Measurements from ENCODE around the gene ATP8A2.

Gene ATP8A2

DNA sequence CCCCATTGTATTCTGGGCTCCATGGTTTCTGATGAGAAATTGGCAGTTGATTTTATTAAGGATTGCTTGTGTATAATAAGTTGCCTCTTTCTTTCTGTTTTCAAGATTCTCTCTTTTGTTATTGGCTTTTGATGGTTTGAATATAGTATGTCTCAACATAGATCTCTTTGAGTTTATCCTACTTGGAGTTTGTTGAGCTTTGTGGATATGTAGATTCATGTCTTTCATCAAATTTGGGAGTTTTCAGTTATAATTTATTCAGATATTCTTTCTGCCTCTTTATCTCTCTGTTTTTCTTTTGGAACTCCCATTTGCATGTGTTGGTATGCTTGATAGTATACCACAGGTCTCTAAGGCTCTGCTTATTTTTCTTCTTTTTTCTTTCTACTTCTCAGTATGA is 296.6 kb downstream of the ATP8A2 start:
- Histone ChIP-seq H3K36me3 (ENCODE audit: control insufficient read depth in 5 of 5, insufficient read depth in 5 of 5, low read length in 5 of 5) (no peaks in the 10 kb centered on the region), H3K9me3 (ENCODE audit: control insufficient read depth in 5 of 5, low read length in 5 of 5) (peaks cover 0 to 22% (median 9%) of the 10 kb centered on the region in 5 donors), H3K27me3 (ENCODE audit: control insufficient read depth in 5 of 5, insufficient read depth in 4 of 5, low read length in 5 of 5) (peaks cover 0 to 2% (median 0%) of the 10 kb centered on the region in 5 donors), H3K27ac (ENCODE audit: low read depth, low read length) (no peak overlapping the region), H3K4me3 (ENCODE audit: low read depth in 1 of 5, low read length in 5 of 5) (no peak overlapping the region), H3K4me1 (ENCODE audit: control insufficient read depth in 5 of 5, insufficient read depth in 5 of 5, low read length in 5 of 5) (no peaks in the 10 kb centered on the region), H3K9ac (ENCODE audit: low read length in 5 of 5) (no peak overlapping the region)

GRCh38 chr13:25673711-25674110 is 301.9 kb downstream of the ATP8A2 start:
- Histone ChIP-seq H3K9ac (ENCODE audit: low read length in 5 of 5) (no peak overlapping the region), H3K4me1 (ENCODE audit: control insufficient read depth in 5 of 5, insufficient read depth in 5 of 5, low read length in 5 of 5) (no peaks in the 10 kb centered on the region), H3K27me3 (ENCODE audit: control insufficient read depth in 5 of 5, insufficient read depth in 4 of 5, low read length in 5 of 5) (peaks cover 0 to 2% (median 0%) of the 10 kb centered on the region in 5 donors), H3K27ac (ENCODE audit: low read depth, low read length) (no peak overlapping the region), H3K36me3 (ENCODE audit: control insufficient read depth in 5 of 5, insufficient read depth in 5 of 5, low read length in 5 of 5) (no peaks in the 10 kb centered on the region), H3K4me3 (ENCODE audit: low read depth in 1 of 5, low read length in 5 of 5) (no peak overlapping the region), H3K9me3 (ENCODE audit: control insufficient read depth in 5 of 5, low read length in 5 of 5) (peaks cover 0 to 12% (median 9%) of the 10 kb centered on the region in 5 donors)

DNA sequence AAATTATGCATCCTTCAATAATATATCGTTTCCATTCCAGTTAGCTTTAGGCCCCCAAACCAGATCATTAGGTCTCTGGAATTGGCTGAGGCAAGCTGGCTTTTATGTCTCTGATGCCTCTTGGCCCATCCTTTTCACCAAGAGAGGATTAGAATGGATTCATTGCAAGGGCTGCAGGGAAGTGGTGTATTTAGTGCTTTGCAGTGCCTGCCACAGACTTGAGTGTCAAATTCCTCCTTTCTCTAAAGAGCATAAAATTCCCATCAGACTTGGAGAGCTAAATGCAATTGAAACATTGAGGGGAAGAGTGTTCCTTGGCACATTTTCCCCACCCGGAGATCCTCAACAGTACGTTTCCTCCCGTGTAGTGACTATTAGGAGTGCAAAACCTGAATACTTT is 302.6 kb downstream of the ATP8A2 start:
- Histone ChIP-seq H3K9me3 (ENCODE audit: control insufficient read depth in 5 of 5, low read length in 5 of 5) (peaks cover 0 to 7% (median 5%) of the 10 kb centered on the region in 5 donors), H3K9ac (ENCODE audit: low read length in 5 of 5) (no peak overlapping the region), H3K4me1 (ENCODE audit: control insufficient read depth in 5 of 5, insufficient read depth in 5 of 5, low read length in 5 of 5) (no peaks in the 10 kb centered on the region), H3K4me3 (ENCODE audit: low read depth in 1 of 5, low read length in 5 of 5) (no peak overlapping the region), H3K27me3 (ENCODE audit: control insufficient read depth in 5 of 5, insufficient read depth in 4 of 5, low read length in 5 of 5) (peaks cover 0 to 2% (median 0%) of the 10 kb centered on the region in 5 donors), H3K36me3 (ENCODE audit: control insufficient read depth in 5 of 5, insufficient read depth in 5 of 5, low read length in 5 of 5) (no peaks in the 10 kb centered on the region), H3K27ac (ENCODE audit: low read depth, low read length) (no peak overlapping the region)

DNA sequence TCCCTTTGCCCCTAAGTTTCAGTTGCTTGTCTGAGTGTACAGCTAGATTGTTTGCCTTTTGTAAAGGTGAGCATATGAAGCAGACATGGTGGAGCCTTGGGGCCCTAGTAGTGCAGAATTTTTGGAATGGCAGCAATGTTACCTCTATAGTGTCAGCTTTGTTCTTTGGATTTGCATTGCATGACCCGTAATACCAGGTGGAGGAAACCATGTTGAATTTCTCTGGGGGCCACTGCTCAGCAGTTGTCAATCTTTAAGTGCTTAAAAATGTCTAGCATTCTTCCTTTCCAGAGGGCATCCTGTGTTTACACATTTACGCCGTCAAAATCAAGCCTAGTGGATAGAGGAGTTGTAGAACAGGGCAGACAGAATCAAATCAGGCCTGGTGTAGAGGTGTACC is 303.3 kb downstream of the ATP8A2 start:
- peaks cover 0 to 2% (median 0%) of the 10 kb centered on the region in 5 donors for H3K27me3 ChIP-seq (ENCODE audit: control insufficient read depth in 5 of 5, insufficient read depth in 4 of 5, low read length in 5 of 5)
- peaks cover 0 to 2% (median 0%) of the 10 kb centered on the region in 5 donors for H3K9me3 ChIP-seq (ENCODE audit: control insufficient read depth in 5 of 5, low read length in 5 of 5)
- no peak overlapping the region for H3K27ac ChIP-seq (ENCODE audit: low read depth, low read length)
- no peak overlapping the region for H3K9ac ChIP-seq (ENCODE audit: low read length in 5 of 5)
- no peak overlapping the region for H3K4me3 ChIP-seq (ENCODE audit: low read depth in 1 of 5, low read length in 5 of 5)
- H3K36me3 ChIP-seq (ENCODE audit: control insufficient read depth in 5 of 5, insufficient read depth in 5 of 5, low read length in 5 of 5), result no peaks in the 10 kb centered on the region
- H3K4me1 ChIP-seq (ENCODE audit: control insufficient read depth in 5 of 5, insufficient read depth in 5 of 5, low read length in 5 of 5), result no peaks in the 10 kb centered on the region

DNA sequence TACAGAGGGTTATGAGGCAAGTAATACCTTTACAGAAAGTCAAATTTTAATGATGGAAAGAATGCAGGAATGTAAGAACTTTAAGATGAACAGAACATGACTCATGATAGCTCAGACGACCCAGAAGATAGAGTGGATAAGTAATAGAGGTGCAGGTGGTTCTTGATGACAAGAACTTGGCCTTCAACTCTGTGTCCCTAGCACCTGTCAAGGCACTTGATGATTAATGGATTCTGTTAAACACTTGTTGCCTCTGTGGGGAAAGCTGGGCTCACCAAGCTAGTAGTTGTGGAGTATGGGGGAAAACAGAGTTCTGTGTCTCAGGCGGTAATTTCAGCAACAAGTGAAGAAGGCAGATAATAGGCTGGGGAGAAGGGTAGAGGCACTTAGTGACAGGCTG is 306.2 kb downstream of the ATP8A2 start:
- Histone ChIP-seq H3K9me3 (ENCODE audit: control insufficient read depth in 5 of 5, low read length in 5 of 5) (peaks cover 0 to 4% (median 0%) of the 10 kb centered on the region in 5 donors), H3K27ac (ENCODE audit: low read depth, low read length) (no peak overlapping the region)

GRCh38 chr13:25678398-25678797 is 306.6 kb downstream of the ATP8A2 start:
- H3K9ac ChIP-seq (ENCODE audit: low read length in 5 of 5), result no peak overlapping the region
- H3K36me3 ChIP-seq (ENCODE audit: control insufficient read depth in 5 of 5, insufficient read depth in 5 of 5, low read length in 5 of 5), result no peaks in the 10 kb centered on the region
- H3K4me3 ChIP-seq (ENCODE audit: low read depth in 1 of 5, low read length in 5 of 5), result no peak overlapping the region
- no peaks in the 10 kb centered on the region for H3K4me1 ChIP-seq (ENCODE audit: control insufficient read depth in 5 of 5, insufficient read depth in 5 of 5, low read length in 5 of 5)
- peaks cover 0 to 4% (median 0%) of the 10 kb centered on the region in 5 donors for H3K9me3 ChIP-seq (ENCODE audit: control insufficient read depth in 5 of 5, low read length in 5 of 5)
- no peaks in the 10 kb centered on the region for H3K27me3 ChIP-seq (ENCODE audit: control insufficient read depth in 5 of 5, insufficient read depth in 4 of 5, low read length in 5 of 5)
- no peak overlapping the region for H3K27ac ChIP-seq (ENCODE audit: low read depth, low read length)

More for the DNA sequence above, 306.2 kb downstream of the ATP8A2 start:
- Histone ChIP-seq H3K9ac (ENCODE audit: low read length in 5 of 5) (no peak overlapping the region), H3K4me3 (ENCODE audit: low read depth in 1 of 5, low read length in 5 of 5) (no peak overlapping the region), H3K27me3 (ENCODE audit: control insufficient read depth in 5 of 5, insufficient read depth in 4 of 5, low read length in 5 of 5) (peaks cover 0 to under 1% (median 0%) of the 10 kb centered on the region in 5 donors), H3K4me1 (ENCODE audit: control insufficient read depth in 5 of 5, insufficient read depth in 5 of 5, low read length in 5 of 5) (no peaks in the 10 kb centered on the region), H3K36me3 (ENCODE audit: control insufficient read depth in 5 of 5, insufficient read depth in 5 of 5, low read length in 5 of 5) (no peaks in the 10 kb centered on the region)

DNA sequence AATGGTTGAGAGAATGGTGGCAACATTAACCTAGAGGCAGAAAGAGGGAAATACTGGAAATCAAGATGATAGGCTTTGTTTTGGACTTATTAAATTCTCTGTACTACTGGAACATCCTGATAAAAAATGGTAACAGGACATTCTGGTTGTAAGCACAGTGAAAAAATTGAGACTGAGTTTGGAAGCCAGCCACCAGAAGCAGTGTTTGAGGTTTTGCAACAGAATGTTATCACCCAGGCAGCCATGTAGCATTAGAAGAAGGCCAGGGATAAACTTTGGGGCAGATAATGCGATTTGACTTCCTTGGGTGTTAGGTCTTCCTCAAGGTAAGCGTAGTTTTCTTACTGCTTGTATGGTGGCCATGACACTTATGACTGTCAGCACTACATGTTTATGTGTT is 307.4 kb downstream of the ATP8A2 start:
- H3K9ac ChIP-seq (ENCODE audit: low read length in 5 of 5), result no peak overlapping the region
- no peak overlapping the region for H3K27ac ChIP-seq (ENCODE audit: low read depth, low read length)
- no peaks in the 10 kb centered on the region for H3K27me3 ChIP-seq (ENCODE audit: control insufficient read depth in 5 of 5, insufficient read depth in 4 of 5, low read length in 5 of 5)
- H3K36me3 ChIP-seq (ENCODE audit: control insufficient read depth in 5 of 5, insufficient read depth in 5 of 5, low read length in 5 of 5), result no peaks in the 10 kb centered on the region
- no peak overlapping the region for H3K4me3 ChIP-seq (ENCODE audit: low read depth in 1 of 5, low read length in 5 of 5)
- peaks cover 0 to 4% (median 0%) of the 10 kb centered on the region in 5 donors for H3K9me3 ChIP-seq (ENCODE audit: control insufficient read depth in 5 of 5, low read length in 5 of 5)
- no peaks in the 10 kb centered on the region for H3K4me1 ChIP-seq (ENCODE audit: control insufficient read depth in 5 of 5, insufficient read depth in 5 of 5, low read length in 5 of 5)

DNA sequence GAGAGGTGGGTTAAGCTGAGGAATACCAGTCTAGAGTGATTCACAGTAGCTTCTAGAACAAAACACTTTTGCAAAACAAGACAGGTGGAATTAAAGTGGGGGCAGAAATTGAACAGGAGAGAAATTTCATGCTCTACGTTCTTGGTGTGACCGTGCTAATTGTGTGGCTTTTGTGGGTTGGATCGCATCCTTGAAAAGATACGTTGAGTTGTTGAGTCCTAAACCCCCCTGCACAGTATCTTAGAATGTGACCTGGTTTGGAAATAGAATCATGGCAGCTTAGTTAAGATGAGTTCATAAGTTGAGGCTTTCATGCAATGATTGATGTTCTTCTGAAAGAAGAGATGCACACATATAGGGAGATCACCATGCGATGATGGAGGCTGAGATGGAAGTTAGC is 308.2 kb downstream of the ATP8A2 start:
- Histone ChIP-seq H3K9ac (ENCODE audit: low read length in 5 of 5) (no peak overlapping the region), H3K4me3 (ENCODE audit: low read depth in 1 of 5, low read length in 5 of 5) (no peak overlapping the region)

GRCh38 chr13:25682276-25682675 is 310.5 kb downstream of the ATP8A2 start:
- no peak overlapping the region for H3K4me3 ChIP-seq (ENCODE audit: low read depth in 1 of 5, low read length in 5 of 5)
- H3K4me1 ChIP-seq (ENCODE audit: control insufficient read depth in 5 of 5, insufficient read depth in 5 of 5, low read length in 5 of 5), result peaks cover 0 to 6% (median 4%) of the 10 kb centered on the region in 5 donors
- no peak overlapping the region for H3K9ac ChIP-seq (ENCODE audit: low read length in 5 of 5)
- H3K27ac ChIP-seq (ENCODE audit: low read depth, low read length), result no peak overlapping the region
- H3K36me3 ChIP-seq (ENCODE audit: control insufficient read depth in 5 of 5, insufficient read depth in 5 of 5, low read length in 5 of 5), result no peaks in the 10 kb centered on the region
- peaks cover 0 to 4% (median 0%) of the 10 kb centered on the region in 5 donors for H3K9me3 ChIP-seq (ENCODE audit: control insufficient read depth in 5 of 5, low read length in 5 of 5)
- no peaks in the 10 kb centered on the region for H3K27me3 ChIP-seq (ENCODE audit: control insufficient read depth in 5 of 5, insufficient read depth in 4 of 5, low read length in 5 of 5)

More for the DNA sequence above, 308.2 kb downstream of the ATP8A2 start:
- Histone ChIP-seq H3K27ac (ENCODE audit: low read depth, low read length) (no peak overlapping the region), H3K27me3 (ENCODE audit: control insufficient read depth in 5 of 5, insufficient read depth in 4 of 5, low read length in 5 of 5) (no peaks in the 10 kb centered on the region), H3K9me3 (ENCODE audit: control insufficient read depth in 5 of 5, low read length in 5 of 5) (peaks cover 0 to 4% (median 0%) of the 10 kb centered on the region in 5 donors), H3K4me1 (ENCODE audit: control insufficient read depth in 5 of 5, insufficient read depth in 5 of 5, low read length in 5 of 5) (peaks cover 0 to 4% (median 0%) of the 10 kb centered on the region in 5 donors), H3K36me3 (ENCODE audit: control insufficient read depth in 5 of 5, insufficient read depth in 5 of 5, low read length in 5 of 5) (no peaks in the 10 kb centered on the region)

GRCh38 chr13:25683056-25683455 is 311.3 kb downstream of the ATP8A2 start:
- no peak overlapping the region for H3K4me3 ChIP-seq (ENCODE audit: low read depth in 1 of 5, low read length in 5 of 5)
- H3K36me3 ChIP-seq (ENCODE audit: control insufficient read depth in 5 of 5, insufficient read depth in 5 of 5, low read length in 5 of 5), result no peaks in the 10 kb centered on the region
- no peak overlapping the region for H3K27ac ChIP-seq (ENCODE audit: low read depth, low read length)
- H3K9ac ChIP-seq (ENCODE audit: low read length in 5 of 5), result no peak overlapping the region
- peaks cover 0 to 12% (median 10%) of the 10 kb centered on the region in 5 donors for H3K4me1 ChIP-seq (ENCODE audit: control insufficient read depth in 5 of 5, insufficient read depth in 5 of 5, low read length in 5 of 5)
- peaks cover 0 to 4% (median 0%) of the 10 kb centered on the region in 5 donors for H3K9me3 ChIP-seq (ENCODE audit: control insufficient read depth in 5 of 5, low read length in 5 of 5)
- H3K27me3 ChIP-seq (ENCODE audit: control insufficient read depth in 5 of 5, insufficient read depth in 4 of 5, low read length in 5 of 5), result no peaks in the 10 kb centered on the region
